ENCODE measurements around the gene FSD1. TPM values are rescaled to one million over a fixed set of nuclear protein-coding genes. Genes with fewer than 3 reads are reported as not detected.
"Not testable (repeated sequence)": the region's sequence is repeated elsewhere in the genome, so short reads cannot be mapped to it uniquely, and the experiment has no call there.

FSD1 gene
- polyA plus RNA-seq, 1 experiment = 6.8 TPM

DNA sequence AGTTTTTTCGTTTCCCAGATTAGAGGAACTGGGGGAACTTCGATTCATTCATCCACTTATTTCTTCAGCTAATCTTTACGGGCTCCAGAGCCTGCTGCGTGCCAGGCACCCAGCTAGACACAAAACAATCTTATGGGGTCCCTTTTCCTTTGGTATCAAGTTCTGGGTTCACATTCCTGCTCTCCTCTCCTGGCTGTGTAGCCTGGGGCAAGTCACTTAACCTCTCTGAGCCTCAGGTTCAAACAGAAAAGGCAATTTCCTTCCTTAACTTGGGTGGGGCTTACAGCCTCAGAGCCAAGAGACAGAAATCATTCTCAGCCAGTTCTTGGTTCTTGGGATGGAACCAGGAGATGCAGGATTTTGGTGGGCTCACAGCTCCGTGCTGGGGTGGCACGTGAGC, 19.4 kb upstream of the FSD1 start:
- H3K27ac ChIP-seq (ENCODE audit: low read depth, low read length) = no peak overlapping the region
- TF ChIP-seq, protein P1, sequence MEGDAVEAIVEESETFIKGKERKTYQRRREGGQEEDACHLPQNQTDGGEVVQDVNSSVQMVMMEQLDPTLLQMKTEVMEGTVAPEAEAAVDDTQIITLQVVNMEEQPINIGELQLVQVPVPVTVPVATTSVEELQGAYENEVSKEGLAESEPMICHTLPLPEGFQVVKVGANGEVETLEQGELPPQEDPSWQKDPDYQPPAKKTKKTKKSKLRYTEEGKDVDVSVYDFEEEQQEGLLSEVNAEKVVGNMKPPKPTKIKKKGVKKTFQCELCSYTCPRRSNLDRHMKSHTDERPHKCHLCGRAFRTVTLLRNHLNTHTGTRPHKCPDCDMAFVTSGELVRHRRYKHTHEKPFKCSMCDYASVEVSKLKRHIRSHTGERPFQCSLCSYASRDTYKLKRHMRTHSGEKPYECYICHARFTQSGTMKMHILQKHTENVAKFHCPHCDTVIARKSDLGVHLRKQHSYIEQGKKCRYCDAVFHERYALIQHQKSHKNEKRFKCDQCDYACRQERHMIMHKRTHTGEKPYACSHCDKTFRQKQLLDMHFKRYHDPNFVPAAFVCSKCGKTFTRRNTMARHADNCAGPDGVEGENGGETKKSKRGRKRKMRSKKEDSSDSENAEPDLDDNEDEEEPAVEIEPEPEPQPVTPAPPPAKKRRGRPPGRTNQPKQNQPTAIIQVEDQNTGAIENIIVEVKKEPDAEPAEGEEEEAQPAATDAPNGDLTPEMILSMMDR (IDR thresholded peaks at IDR 0.05; ENCODE audit: low read depth, low read length) = no peak
- no peak overlapping the region for H3K4me3 ChIP-seq (ENCODE audit: low read depth, low read length)
- peaks cover 1% of the 10 kb centered on the region; the same call in 1 of the 2 replicates for H3K9me3 ChIP-seq (ENCODE audit: control insufficient read depth, insufficient read depth, low read length)
- ChIA-PET CTCF (interaction anchor here (0.5 kb wide), 1 partner anchor 63 kb away, joined by 3 read pairs; no protein-coding TSS in a partner anchor), POLR2A (interaction anchor here (0.6 to 0.7 kb wide), 2 partner anchors 17 to 19 kb away, joined by 3 to 8 read pairs; partner anchors contain the start of gene FSD1)
- peaks cover 24% of the 10 kb centered on the region for H3K27me3 ChIP-seq (ENCODE audit: control insufficient read depth, insufficient read depth, low read length)
- no peak for DNase-seq (ENCODE audit: low read depth, low spot score)

DNA sequence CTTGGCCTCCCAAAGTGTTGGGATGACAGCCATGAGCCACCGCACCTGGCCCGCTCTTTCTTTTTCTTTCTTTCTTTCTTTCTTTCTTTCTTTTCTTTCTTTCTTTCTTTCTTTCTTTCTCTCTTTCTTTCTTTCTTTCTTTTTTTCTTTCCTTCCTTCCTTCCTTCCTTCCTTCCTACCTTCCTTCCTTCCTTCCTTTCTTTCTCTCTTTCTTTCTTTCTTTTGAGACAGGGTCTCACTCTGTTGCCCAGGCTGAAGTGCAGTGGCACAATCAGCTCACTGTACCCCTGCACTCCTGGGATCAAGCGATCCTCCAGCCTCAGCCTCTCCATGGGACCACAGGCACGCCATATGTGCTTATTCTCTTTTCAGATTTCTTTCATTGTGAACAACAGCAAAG, 18.3 kb upstream of the FSD1 start:
- H3K27me3 ChIP-seq (ENCODE audit: control insufficient read depth, insufficient read depth, low read length) = peaks cover 23% of the 10 kb centered on the region
- DNase-seq (ENCODE audit: low read depth, low spot score); POLR2A ChIA-PET; H3K9me3 ChIP-seq (ENCODE audit: control insufficient read depth, insufficient read depth, low read length); H3K4me3 ChIP-seq (ENCODE audit: low read depth, low read length); CTCF ChIA-PET; H3K27ac ChIP-seq (ENCODE audit: low read depth, low read length): not testable (repeated sequence)

DNA sequence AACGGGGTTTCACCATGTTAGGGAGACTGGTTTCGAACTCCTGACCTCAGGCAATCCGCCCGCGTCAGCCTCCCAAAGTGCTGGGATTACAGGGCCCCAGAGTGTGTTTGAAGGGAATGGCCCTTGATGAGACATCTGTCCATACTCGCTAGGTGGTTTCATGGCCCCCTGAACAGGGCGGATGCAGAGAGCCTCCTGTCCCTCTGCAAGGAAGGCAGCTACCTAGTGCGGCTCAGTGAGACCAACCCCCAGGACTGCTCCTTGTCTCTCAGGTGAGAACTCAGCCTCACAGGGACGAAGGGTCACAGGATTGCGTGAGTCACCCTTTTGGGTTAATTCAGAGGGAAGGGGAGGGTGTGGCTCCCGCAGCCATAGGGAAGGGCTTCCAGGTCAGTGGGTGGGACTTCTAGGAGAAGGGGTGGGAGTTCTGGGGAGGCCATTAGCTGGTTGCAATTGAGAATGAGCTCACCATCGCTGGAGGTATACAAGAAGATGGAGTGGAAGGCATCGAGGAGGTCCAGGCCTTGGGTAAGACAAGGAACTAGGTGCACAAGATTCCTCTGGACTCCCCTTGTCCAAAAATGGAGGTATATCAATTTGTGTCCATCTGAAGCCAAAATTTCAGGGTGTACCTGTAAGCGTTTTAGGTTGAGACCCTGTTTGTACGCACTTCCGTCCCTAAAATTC, 16.2 kb upstream of the FSD1 start:
- H3K27ac ChIP-seq (ENCODE audit: low read depth, low read length) = no peak overlapping the region
- DNase-seq (ENCODE audit: low read depth, low spot score) = no peak
- CTCF ChIA-PET = no interaction called here
- H3K27me3 ChIP-seq (ENCODE audit: control insufficient read depth, insufficient read depth, low read length) = peaks cover 15% of the 10 kb centered on the region
- TF ChIP-seq, protein P1 (IDR thresholded peaks at IDR 0.05; ENCODE audit: low read depth, low read length) = no peak
- POLR2A ChIA-PET = no interaction called here
- no peaks in the 10 kb centered on the region; the same call in 1 of the 2 replicates for H3K9me3 ChIP-seq (ENCODE audit: control insufficient read depth, insufficient read depth, low read length)
- no peak overlapping the region for H3K4me3 ChIP-seq (ENCODE audit: low read depth, low read length)

DNA sequence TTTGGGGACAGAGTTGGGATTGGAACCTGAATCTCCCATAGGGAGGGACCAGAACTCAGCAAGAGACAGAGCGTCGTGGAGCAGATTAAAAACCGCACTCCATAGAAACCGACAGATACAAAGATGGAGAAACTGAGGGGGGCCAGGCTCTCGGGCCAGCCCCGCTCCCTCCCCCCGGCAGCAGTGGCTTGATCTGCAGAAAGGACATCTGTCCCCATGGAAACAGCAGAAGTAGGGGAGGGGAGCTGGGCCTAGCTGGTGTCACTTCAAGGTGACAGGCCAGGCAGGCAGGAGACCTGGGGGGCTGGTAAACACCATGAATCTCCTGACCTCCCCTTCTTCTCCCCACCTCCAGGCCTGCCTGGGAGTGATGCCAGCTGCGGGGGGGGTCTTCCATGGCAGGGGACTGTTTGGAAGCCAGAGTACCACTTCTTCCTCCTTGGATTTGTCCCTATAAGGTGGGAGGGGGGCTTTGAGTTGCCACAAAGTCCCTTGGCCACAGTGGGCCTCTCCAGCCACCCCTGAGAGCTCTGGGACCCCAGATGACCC, 13.1 kb upstream of the FSD1 start:
- peaks cover 4% of the 10 kb centered on the region for H3K27me3 ChIP-seq (ENCODE audit: control insufficient read depth, insufficient read depth, low read length)
- H3K9me3 ChIP-seq (ENCODE audit: control insufficient read depth, insufficient read depth, low read length) = no peaks in the 10 kb centered on the region; the same call in 1 of the 2 replicates
- ChIA-PET POLR2A (no interaction called here), CTCF (no interaction called here)
- no peak overlapping the region for H3K27ac ChIP-seq (ENCODE audit: low read depth, low read length)
- no peak for DNase-seq (ENCODE audit: low read depth, low spot score)
- no peak overlapping the region for H3K4me3 ChIP-seq (ENCODE audit: low read depth, low read length)
- TF ChIP-seq, protein P1 (IDR thresholded peaks at IDR 0.05; ENCODE audit: low read depth, low read length) = no peak

DNA sequence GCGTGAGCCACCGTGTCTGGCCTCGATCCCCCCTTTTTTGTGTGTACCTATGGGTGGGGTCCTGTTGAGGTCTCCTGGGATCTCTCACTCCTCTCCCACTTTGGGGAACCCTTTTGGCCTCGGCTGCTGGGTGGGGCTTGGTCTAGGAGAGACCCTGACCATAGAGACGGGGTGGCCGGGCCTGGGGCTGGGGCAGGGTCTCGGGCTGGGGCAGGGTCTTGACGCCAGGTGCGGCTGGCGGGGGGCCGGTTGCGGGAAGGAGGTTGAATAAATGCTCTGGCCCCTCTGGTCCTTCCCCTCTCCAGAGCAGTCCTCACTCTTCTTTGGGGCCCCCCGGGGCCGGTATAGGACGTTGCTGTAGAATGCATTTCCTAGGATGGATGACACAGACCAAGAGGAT, 11.9 kb upstream of the FSD1 start:
- DNase-seq (ENCODE audit: low read depth, low spot score) = no peak
- ChIA-PET CTCF (no interaction called here), POLR2A (no interaction called here)

More for the DNA sequence above, 11.9 kb upstream of the FSD1 start:
- H3K27ac ChIP-seq (ENCODE audit: low read depth, low read length) = no peak overlapping the region
- TF ChIP-seq, protein P1 (IDR thresholded peaks at IDR 0.05; ENCODE audit: low read depth, low read length) = no peak
- H3K4me3 ChIP-seq (ENCODE audit: low read depth, low read length) = no peak overlapping the region
- no peaks in the 10 kb centered on the region; the same call in 1 of the 2 replicates for H3K9me3 ChIP-seq (ENCODE audit: control insufficient read depth, insufficient read depth, low read length)
- H3K27me3 ChIP-seq (ENCODE audit: control insufficient read depth, insufficient read depth, low read length) = peaks cover 4% of the 10 kb centered on the region

Measured in AG04450 (cell line).